Lower leg skin (tissue), 3 donors: ENCODE data around the gene FTO.

Source experiments
- POLR2A ChIP-seq, 2 donors: fragments of 450-650 bp; IDR thresholded peaks; one replicate each; pipeline ENCODE4 v1.6.1; 2016 to 2017; ENCODE audit warnings: antibody characterized with exemption in 2 of 2, mild to moderate bottlenecking in 1 of 2, moderate library complexity in 1 of 2
- TF ChIP-seq, protein P1 (sequence below), 3 donors: fragments of 450-650 bp; IDR thresholded peaks; one replicate each; pipeline ENCODE4 v1.5.1; 2016; ENCODE audit warnings: antibody characterized with exemption in 3 of 3, mild to moderate bottlenecking in 3 of 3, moderate library complexity in 2 of 3

DNA sequence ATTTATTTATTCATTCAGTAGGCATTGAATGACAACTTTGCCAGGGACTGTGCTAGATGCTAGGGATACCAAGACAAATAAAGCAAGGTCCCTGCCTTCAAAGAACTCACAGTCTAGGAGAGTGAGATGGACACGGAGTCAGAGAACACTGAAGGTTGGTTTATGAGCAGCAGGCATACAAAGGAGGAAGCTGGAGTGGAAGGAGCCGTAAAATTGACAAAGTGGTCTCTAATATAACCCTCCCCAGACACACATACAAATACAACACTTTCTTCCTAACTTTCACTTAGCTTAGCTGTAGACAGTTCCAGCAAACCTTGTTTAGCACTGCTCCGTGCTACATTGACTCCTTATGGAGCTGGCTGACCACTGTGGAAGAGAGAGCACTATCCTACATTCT, 353.0 kb downstream of the FTO start:
- TF ChIP-seq, protein P1, sequence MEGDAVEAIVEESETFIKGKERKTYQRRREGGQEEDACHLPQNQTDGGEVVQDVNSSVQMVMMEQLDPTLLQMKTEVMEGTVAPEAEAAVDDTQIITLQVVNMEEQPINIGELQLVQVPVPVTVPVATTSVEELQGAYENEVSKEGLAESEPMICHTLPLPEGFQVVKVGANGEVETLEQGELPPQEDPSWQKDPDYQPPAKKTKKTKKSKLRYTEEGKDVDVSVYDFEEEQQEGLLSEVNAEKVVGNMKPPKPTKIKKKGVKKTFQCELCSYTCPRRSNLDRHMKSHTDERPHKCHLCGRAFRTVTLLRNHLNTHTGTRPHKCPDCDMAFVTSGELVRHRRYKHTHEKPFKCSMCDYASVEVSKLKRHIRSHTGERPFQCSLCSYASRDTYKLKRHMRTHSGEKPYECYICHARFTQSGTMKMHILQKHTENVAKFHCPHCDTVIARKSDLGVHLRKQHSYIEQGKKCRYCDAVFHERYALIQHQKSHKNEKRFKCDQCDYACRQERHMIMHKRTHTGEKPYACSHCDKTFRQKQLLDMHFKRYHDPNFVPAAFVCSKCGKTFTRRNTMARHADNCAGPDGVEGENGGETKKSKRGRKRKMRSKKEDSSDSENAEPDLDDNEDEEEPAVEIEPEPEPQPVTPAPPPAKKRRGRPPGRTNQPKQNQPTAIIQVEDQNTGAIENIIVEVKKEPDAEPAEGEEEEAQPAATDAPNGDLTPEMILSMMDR (IDR thresholded peaks at IDR 0.05): no peak
- TF ChIP-seq POLR2A (IDR thresholded peaks at IDR 0.05): no peak
